Lung (tissue), 13 donors: ENCODE measurements around the gene NOP56. TPM values are rescaled to one million over a fixed set of nuclear protein-coding genes. Genes with fewer than 3 reads are reported as not detected.

Experiments used
- ATAC-seq: fragments of 200-7000 bp; cut with Tn5 transposase; one replicate; pipeline ENCODE4 v1.9.1; 2020; ENCODE audit warnings: moderate number of reproducible peaks; ENCODE audit not compliant: insufficient read depth, low FRiP score
- DNase-seq, 3 donors: peaks; one replicate each; pipeline ENCODE4 v3.0.0-alpha.2; 2013 to 2017
- H3K27ac ChIP-seq, 2 donors: one replicate each; pipeline ENCODE4 v1.5.1; 2013; ENCODE audit warnings: mild to moderate bottlenecking in 2 of 2, moderate library complexity in 2 of 2, control low read depth in 1 of 2, inconsistent platforms in 1 of 2, low read depth in 1 of 2, low read length in 1 of 2
- H3K27me3 ChIP-seq, 3 donors: one replicate each; pipeline ENCODE4 v1.5.1; 2013; ENCODE audit warnings: low read length in 2 of 3; ENCODE audit not compliant: control insufficient read depth in 3 of 3, insufficient read depth in 3 of 3
- H3K36me3 ChIP-seq, 4 donors: one replicate each; pipeline ENCODE4 v1.5.1; 2013; ENCODE audit warnings: low read length in 4 of 4, mild to moderate bottlenecking in 1 of 4, moderate library complexity in 1 of 4; ENCODE audit not compliant: control insufficient read depth in 4 of 4, insufficient read depth in 4 of 4
- H3K4me1 ChIP-seq, 5 donors: one replicate each; pipeline ENCODE4 v1.5.1; 2013; ENCODE audit warnings: low read length in 5 of 5, mild to moderate bottlenecking in 2 of 5, moderate library complexity in 1 of 5; ENCODE audit not compliant: control insufficient read depth in 5 of 5, insufficient read depth in 5 of 5
- H3K4me3 ChIP-seq: one replicate; pipeline ENCODE4 v1.5.1; 2013; ENCODE audit warnings: mild to moderate bottlenecking, control low read depth, moderate library complexity
- H3K9ac ChIP-seq, 2 donors: one replicate each; pipeline ENCODE4 v1.5.1; 2013; ENCODE audit warnings: low read length in 2 of 2, control low read depth in 1 of 2; ENCODE audit not compliant: insufficient read depth in 1 of 2
- H3K9me3 ChIP-seq, 4 donors: one replicate each; pipeline ENCODE4 v1.5.1; 2013; ENCODE audit warnings: low read length in 3 of 4, mild to moderate bottlenecking in 1 of 4, moderate library complexity in 1 of 4; ENCODE audit not compliant: control insufficient read depth in 4 of 4, insufficient read depth in 3 of 4
- CTCF ChIP-seq: IDR thresholded peaks from 2 replicates; pipeline ENCODE4 v1.5.1; 2012; ENCODE audit warnings: mild to moderate bottlenecking; ENCODE audit errors: control extremely low read depth, extremely low read depth
- WGBS, 2 donors: extraction: QIAGEN DNeasy Blood & Tissue Kit; methylation state at CpG; one replicate each; pipeline ENCODE4 v1.1.7; 2013; 5-methylcytosine and 5-hydroxymethylcytosine counted together
- polyA plus RNA-seq, 2 donors: library from polyadenylated mRNA; stranded (reverse); fragments of 200-250 nt; gene quantifications; one replicate each; pipeline ENCODE4 v1.2.1, GENCODE V29; 2013
- small RNA-seq: library from RNA; depleted of rRNA; stranded (forward); fragments of <200 nt; gene quantifications from one replicate; pipeline ENCODE3, GENCODE V24; 2014; ENCODE audit warnings: low replicate concordance
- total RNA-seq, 2 donors: library from RNA; depleted of rRNA in 1 of 2; stranded (reverse); fragments of >200 nt in 1 of 2; gene quantifications; one replicate each; pipeline ENCODE4 v1.2.1, GENCODE V29; 2014 to 2021
- donor health status: control.
- donor health status: control.
- donor health status: Bipolar disorder and iron deficiency.
- donor health status: healthy.
- donor health status: DM: yes; HTN: yes; CAD: no.

Gene NOP56
- total and polyA plus RNA-seq, 4 donors = 73.3 to 138 (median 112) TPM

GRCh38 chr20:2706688-2707352 is 54.4 kb downstream of the NOP56 start:
- no peaks in the 10 kb centered on the region for H3K9me3 ChIP-seq
- H3K9ac ChIP-seq = no peak overlapping the region
- DNase-seq (no peak), ATAC-seq (no peak)
- no peaks in the 10 kb centered on the region for H3K4me1 ChIP-seq
- WGBS, 2 donors = 48 to 65% methylated on average over 6 of the region's 6 CpGs
- no peaks in the 10 kb centered on the region for H3K27me3 ChIP-seq
- H3K4me3 ChIP-seq = no peak overlapping the region
- TF ChIP-seq CTCF = no peak
- no peak overlapping the region for H3K27ac ChIP-seq
- H3K36me3 ChIP-seq = no peaks in the 10 kb centered on the region

- Histone ChIP-seq H3K9ac (no peak overlapping the region), H3K4me1 (no peaks in the 10 kb centered on the region), H3K4me3 (no peak overlapping the region), H3K9me3 (no peaks in the 10 kb centered on the region), H3K27ac (no peak overlapping the region), H3K36me3 (no peaks in the 10 kb centered on the region), H3K27me3 (no peaks in the 10 kb centered on the region)
- 80 to 86% methylated on average over 12 of the region's 12 CpGs for WGBS, 2 donors
- DNase-seq = no peak
- no peak for ATAC-seq
- TF ChIP-seq CTCF = no peak
These were observed 55.1 kb downstream of the NOP56 start for GRCh38 chr20:2707353-2708072.

Small RNA genes within 50 kb of the gene (small RNA-seq; reads per million reads assigned to genes)
- gene SNORA51 (not detected), gene SNORD110 (not detected), gene SNORD56 (not detected), gene SNORD57 (not detected), gene SNORD86 (not detected)

Other genes with a start within 250 kb of the NOP56 start
- 100 to 1,000 TPM in 1 of 2 donors, 10 to 100 TPM in 1; 71.4 to 150 TPM for gene SNRPB, start 181.8 kb upstream of the NOP56 start, total RNA-seq
- gene SNRPB, start 181.8 kb upstream of the NOP56 start, polyA plus RNA-seq = 100 to 1,000 TPM; 207 to 291 TPM
- gene ZNF343, start 143.7 kb upstream of the NOP56 start, total RNA-seq = 10 to 100 TPM in 1 of 2 donors, 1 to 10 TPM in 1; 8.6 to 14.8 TPM
- 1 to 10 TPM; 4.9 to 5.6 TPM for gene ZNF343, start 143.7 kb upstream of the NOP56 start, polyA plus RNA-seq
- gene TMC2, start 116.1 kb upstream of the NOP56 start, total RNA-seq = under 1 TPM in 1 of 2 donors, not detected in 1; 0.31 TPM
- gene TMC2, start 116.1 kb upstream of the NOP56 start, polyA plus RNA-seq = under 1 TPM; 0.06 to 0.15 TPM
- 10 to 100 TPM; 67.9 to 72.4 TPM for gene IDH3B, start 11.6 kb downstream of the NOP56 start, total RNA-seq
- 10 to 100 TPM; 65.3 to 83.1 TPM for gene IDH3B, start 11.6 kb downstream of the NOP56 start, polyA plus RNA-seq
- 10 to 100 TPM in 1 of 2 donors, 1 to 10 TPM in 1; 8.2 to 15.8 TPM for gene EBF4, start 40.1 kb downstream of the NOP56 start, total RNA-seq
- gene EBF4, start 40.1 kb downstream of the NOP56 start, polyA plus RNA-seq = 1 to 10 TPM; 5.8 to 6.5 TPM
- 10 to 100 TPM in 1 of 2 donors, 1 to 10 TPM in 1; 5.1 to 29.1 TPM for gene CPXM1, start 148.0 kb downstream of the NOP56 start, total RNA-seq
- 1 to 10 TPM; 1.5 to 3.3 TPM for gene CPXM1, start 148.0 kb downstream of the NOP56 start, polyA plus RNA-seq
- not detected for gene C20orf141, start 162.4 kb downstream of the NOP56 start, total RNA-seq
- gene C20orf141, start 162.4 kb downstream of the NOP56 start, polyA plus RNA-seq = not detected
- not detected for gene TMEM239, start 163.7 kb downstream of the NOP56 start, total RNA-seq
- gene TMEM239, start 163.7 kb downstream of the NOP56 start, polyA plus RNA-seq = not detected
- gene PCED1A, start 188.0 kb downstream of the NOP56 start, total RNA-seq = 10 to 100 TPM; 33.5 to 36.6 TPM
- gene PCED1A, start 188.0 kb downstream of the NOP56 start, polyA plus RNA-seq = 10 to 100 TPM; 26.2 to 40.4 TPM
- gene VPS16, start 188.1 kb downstream of the NOP56 start, total RNA-seq = 10 to 100 TPM; 26.1 to 44.1 TPM
- 10 to 100 TPM; 41.0 to 53.4 TPM for gene VPS16, start 188.1 kb downstream of the NOP56 start, polyA plus RNA-seq
- gene PTPRA, start 220.8 kb downstream of the NOP56 start, total RNA-seq = 10 to 100 TPM; 47.8 to 92.1 TPM
- gene PTPRA, start 220.8 kb downstream of the NOP56 start, polyA plus RNA-seq = 10 to 100 TPM; 17.8 to 32.3 TPM